ENCODE data around the gene GXYLT1. TPM values are rescaled to one million over a fixed set of nuclear protein-coding genes. Genes with fewer than 3 reads are reported as not detected.
A peak's percentile ranks its signal among the peaks of the same experiment; 100 is the strongest.

GXYLT1 gene
- total and polyA plus RNA-seq, 9 of the 15 experiments (the other 6 are each of a cell fraction or from before 2014, with no cell fraction given), result 1.4 to 9.3 (median 5.5) TPM

DNA sequence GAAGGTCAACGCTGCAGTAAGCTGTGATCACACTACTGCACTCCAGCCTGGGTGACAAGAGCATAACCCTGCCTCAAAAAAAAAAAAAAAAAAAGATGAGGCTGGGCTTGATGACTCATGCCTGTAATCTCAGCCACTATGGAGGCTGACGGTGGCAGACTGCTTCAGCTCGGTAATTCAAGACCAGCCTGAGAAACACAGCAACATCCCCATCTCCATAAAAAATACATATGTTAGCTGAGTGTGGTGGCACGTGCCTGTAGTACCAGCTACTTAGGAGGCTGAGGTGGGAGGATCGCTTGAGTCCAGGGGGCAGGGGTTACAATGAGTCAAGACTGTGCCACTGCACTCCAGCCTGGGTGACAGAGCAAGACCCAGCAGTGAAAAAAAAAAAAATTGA is 50.4 kb downstream of the GXYLT1 start:
- FAIRE-seq (peak; percentile 92), ATAC-seq (peak; percentile 95), DNase-seq (ENCODE audit: extremely low read depth in 1 of 4, low spot score in 3 of 4) (peak in 2 of 4 experiments; percentile 34 to 65)
- H3K9ac ChIP-seq (ENCODE audit: insufficient read depth in 1 of 2, low read depth in 2 of 2, low read length in 2 of 2), result no peak overlapping the region; a peak in 1 of 4 replicates
- no peaks in the 10 kb centered on the region for H3K9me1 ChIP-seq (ENCODE audit: control insufficient read depth, insufficient read depth, low read length)
- H3K27ac ChIP-seq (ENCODE audit: extremely low read depth, low read depth, low read length), result no peak overlapping the region
- no peaks in the 10 kb centered on the region for H3K27me3 ChIP-seq (ENCODE audit: control insufficient read depth in 2 of 2, insufficient read depth in 2 of 2, low read length in 2 of 2)
- no peaks in the 10 kb centered on the region for H3K9me3 ChIP-seq (replicated peaks; ENCODE audit: control insufficient read depth, insufficient read depth, low read depth, low read length)
- WGBS (ENCODE audit: insufficient coverage, low coverage, missing lambda C conversion rate), result 15% methylated on average over 3 of the region's 5 CpGs
- no TSS peak for BruUV-seq (replicated peaks)
- H3K36me3 ChIP-seq (ENCODE audit: control insufficient read depth, insufficient read depth, low read length), result 0 out of 3 replicates have a peak, but pooled peaks cover 3% of the 10 kb centered on the region
- H3K79me2 ChIP-seq (ENCODE audit: control insufficient read depth, insufficient read depth, low read length), result no peaks in the 10 kb centered on the region
- CTCF ChIA-PET (ENCODE audit: low intra/inter-chr PET ratio), result no interaction called here
- H3K4me2 ChIP-seq (ENCODE audit: insufficient read depth, low read length), result no peak overlapping the region
- H3K4me1 ChIP-seq (replicated peaks in 1 of 2; ENCODE audit: control insufficient read depth in 2 of 2, insufficient read depth in 2 of 2, low read length in 2 of 2), result peaks cover 3 to 7% of the 10 kb centered on the region in 2 experiments; a peak in 3 of 5 replicates
- H3K4me3 ChIP-seq, result no peak overlapping the region
- intact Hi-C loops (cut with micrococcal nuclease), result loop anchor here (10.0 kb wide), 1 partner anchor 1771 kb away; no protein-coding TSS in a partner anchor
- POLR2A ChIA-PET, result interaction anchor here (0.7 kb wide), 1 partner anchor 13 kb away, joined by 4 read pairs; no protein-coding TSS in a partner anchor
- no peaks in the 10 kb centered on the region for H4K20me1 ChIP-seq (replicated peaks; ENCODE audit: control insufficient read depth, insufficient read depth, low read length)
- no peak overlapping the region for H2AFZ ChIP-seq (ENCODE audit: low read depth, low read length)
- in situ Hi-C loops (cut with MboI), result no loop called here
- no peak for TF ChIP-seq ATF1 (CRISPR knock-in tag; IDR thresholded peaks at IDR 0.05)
- peak; percentile 24; the same call in 1 of the 2 replicates for TF ChIP-seq ATF1 (tag; IDR thresholded peaks at IDR 0.05)
- 0 out of 2 replicates have a peak, but pooled peaks have one; percentile 28 for TF ChIP-seq CBFA2T3 (IDR thresholded peaks at IDR 0.05)
- peak in 1 of 3 experiments; percentile 36 for TF ChIP-seq YY1 (IDR thresholded peaks at IDR 0.05; ENCODE audit: borderline replicate concordance in 1 of 3, control insufficient read depth in 1 of 3, extremely low read depth in 1 of 3, insufficient read depth in 3 of 3, insufficient read length in 1 of 3, insufficient replicate concordance in 2 of 3, low read depth in 1 of 3, low read length in 2 of 3)
- peak; percentile 66; the same call in 1 of the 2 replicates for TF ChIP-seq SMARCE1 (IDR thresholded peaks at IDR 0.05)
- TF ChIP-seq RAD21 (CRISPR knock-in tag; conservative IDR thresholded peaks at IDR 0.05 in 1 of 2, IDR thresholded peaks at IDR 0.05 in 1 of 2), result no peak
- no peak for TF ChIP-seq GABPB2 (CRISPR knock-in tag; conservative IDR thresholded peaks at IDR 0.05)
- peak; percentile 78 for TF ChIP-seq SMARCA4 (IDR thresholded peaks at IDR 0.05)
- TF ChIP-seq DACH1 (IDR thresholded peaks at IDR 0.05; ENCODE audit: partially characterized antibody), result no peak
- peak; percentile 56 for TF ChIP-seq ARID1B (IDR thresholded peaks at IDR 0.05)
- peak; percentile 90 for TF ChIP-seq FOSL1 (tag; conservative IDR thresholded peaks at IDR 0.05)
- peak; percentile 98 for TF ChIP-seq ZNF384 (IDR thresholded peaks at IDR 0.05; ENCODE audit: low read depth, low read length)
- TF ChIP-seq, protein P1, sequence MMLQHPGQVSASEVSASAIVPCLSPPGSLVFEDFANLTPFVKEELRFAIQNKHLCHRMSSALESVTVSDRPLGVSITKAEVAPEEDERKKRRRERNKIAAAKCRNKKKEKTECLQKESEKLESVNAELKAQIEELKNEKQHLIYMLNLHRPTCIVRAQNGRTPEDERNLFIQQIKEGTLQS (IDR thresholded peaks at IDR 0.05), result peak; percentile 96
- TF ChIP-seq, protein P1 (CRISPR knock-in tag; conservative IDR thresholded peaks at IDR 0.05), result no peak
- TF ChIP-seq JUNB (CRISPR knock-in tag; conservative IDR thresholded peaks at IDR 0.05), result 0 out of 2 replicates have a peak, but pooled peaks have one; percentile 43
- TF ChIP-seq SAFB (IDR thresholded peaks at IDR 0.05; ENCODE audit: borderline replicate concordance, low read depth, low read length), result no peak
- peak; percentile 30 for TF ChIP-seq FOS (IDR thresholded peaks at IDR 0.05; ENCODE audit: extremely low read depth, insufficient read length)
- peak; percentile 83 for TF ChIP-seq JUN (IDR thresholded peaks at IDR 0.05; ENCODE audit: borderline replicate concordance, low read depth, low read length)
- TF ChIP-seq JUN (CRISPR knock-in tag; IDR thresholded peaks at IDR 0.05; ENCODE audit: borderline replicate concordance), result no peak
- TF ChIP-seq KDM1A (IDR thresholded peaks at IDR 0.05), result peak; percentile 40 to 62; a peak in 3 of 4 replicates
- no peak for TF ChIP-seq ZNF589 (CRISPR knock-in tag; IDR thresholded peaks at IDR 0.05; ENCODE audit: low read depth)
- TF ChIP-seq, protein P2, sequence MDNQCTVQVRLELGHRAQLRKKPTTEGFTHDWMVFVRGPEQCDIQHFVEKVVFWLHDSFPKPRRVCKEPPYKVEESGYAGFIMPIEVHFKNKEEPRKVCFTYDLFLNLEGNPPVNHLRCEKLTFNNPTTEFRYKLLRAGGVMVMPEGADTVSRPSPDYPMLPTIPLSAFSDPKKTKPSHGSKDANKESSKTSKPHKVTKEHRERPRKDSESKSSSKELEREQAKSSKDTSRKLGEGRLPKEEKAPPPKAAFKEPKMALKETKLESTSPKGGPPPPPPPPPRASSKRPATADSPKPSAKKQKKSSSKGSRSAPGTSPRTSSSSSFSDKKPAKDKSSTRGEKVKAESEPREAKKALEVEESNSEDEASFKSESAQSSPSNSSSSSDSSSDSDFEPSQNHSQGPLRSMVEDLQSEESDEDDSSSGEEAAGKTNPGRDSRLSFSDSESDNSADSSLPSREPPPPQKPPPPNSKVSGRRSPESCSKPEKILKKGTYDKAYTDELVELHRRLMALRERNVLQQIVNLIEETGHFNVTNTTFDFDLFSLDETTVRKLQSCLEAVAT (IDR thresholded peaks at IDR 0.05), result peak in 1 of 2 experiments; percentile 50; a peak in 1 of 4 replicates
- TF ChIP-seq BHLHE40 (IDR thresholded peaks at IDR 0.05; ENCODE audit: low read length), result peak; percentile 35; the same call in 1 of the 2 replicates
- TF ChIP-seq BRD4 (IDR thresholded peaks at IDR 0.05), result no peak
